SK-N-SH treated with all-trans-retinoic acid at 6 μM for 48 hours (cell line): ENCODE data around the gene QRICH2.

Experiments
- ARNTL ChIP-seq: fragments of 450-650 bp; formaldehyde crosslinking; IDR thresholded peaks from 2 replicates; pipeline ENCODE4 v1.5.0; 2020; ENCODE audit warnings: low read depth, mild to moderate bottlenecking, moderate library complexity, borderline replicate concordance
- BACH2 ChIP-seq: fragments of 250-450 bp; sonication (Bioruptor Pico); IDR thresholded peaks from 2 replicates; pipeline ENCODE4 v1.9.0; 2021; ENCODE audit warnings: mild to moderate bottlenecking, borderline replicate concordance
- CSDC2 ChIP-seq: fragments of 250-450 bp; sonication (Bioruptor Pico); IDR thresholded peaks from 2 replicates; pipeline ENCODE4 v1.5.0; 2020; ENCODE audit warnings: mild to moderate bottlenecking, moderate library complexity
- ESRRG ChIP-seq: fragments of 250-450 bp; sonication (Bioruptor Pico); IDR thresholded peaks from 2 replicates; pipeline ENCODE4 v1.6.1; 2021; ENCODE audit warnings: mild to moderate bottlenecking
- GLIS3 ChIP-seq: fragments of 250-450 bp; sonication (Bioruptor Pico); IDR thresholded peaks from 2 replicates; pipeline ENCODE4 v1.5.0; 2020; ENCODE audit warnings: mild to moderate bottlenecking, moderate library complexity
- PATZ1 ChIP-seq: fragments of 250-450 bp; sonication (Bioruptor Pico); IDR thresholded peaks from 2 replicates; pipeline ENCODE4 v1.8.0; 2020; ENCODE audit warnings: mild to moderate bottlenecking, moderate library complexity, borderline replicate concordance
- POU6F1 ChIP-seq: fragments of 250-450 bp; sonication (Bioruptor Pico); IDR thresholded peaks from 2 replicates; pipeline ENCODE4 v1.8.0; 2021; ENCODE audit warnings: low read depth, mild to moderate bottlenecking, moderate library complexity, borderline replicate concordance
- PPARA ChIP-seq: fragments of 250-450 bp; sonication (Bioruptor Pico); IDR thresholded peaks from 2 replicates; pipeline ENCODE4 v1.5.0; 2020; ENCODE audit warnings: mild to moderate bottlenecking, borderline replicate concordance
- ZFP3 ChIP-seq: fragments of 250-450 bp; sonication (Bioruptor Pico); IDR thresholded peaks from 2 replicates; pipeline ENCODE4 v1.5.0; 2020; ENCODE audit warnings: mild to moderate bottlenecking, moderate library complexity
- ZFP30 ChIP-seq: fragments of 450-650 bp; formaldehyde crosslinking; IDR thresholded peaks from 2 replicates; pipeline ENCODE4 v1.5.0; 2022; ENCODE audit warnings: mild to moderate bottlenecking, moderate library complexity
- TF ChIP-seq, protein P1 (sequence below): fragments of 250-450 bp; sonication (Bioruptor Pico); IDR thresholded peaks from 2 replicates; pipeline ENCODE4 v1.5.1; 2020; ENCODE audit warnings: low read depth, mild to moderate bottlenecking, moderate library complexity

DNA sequence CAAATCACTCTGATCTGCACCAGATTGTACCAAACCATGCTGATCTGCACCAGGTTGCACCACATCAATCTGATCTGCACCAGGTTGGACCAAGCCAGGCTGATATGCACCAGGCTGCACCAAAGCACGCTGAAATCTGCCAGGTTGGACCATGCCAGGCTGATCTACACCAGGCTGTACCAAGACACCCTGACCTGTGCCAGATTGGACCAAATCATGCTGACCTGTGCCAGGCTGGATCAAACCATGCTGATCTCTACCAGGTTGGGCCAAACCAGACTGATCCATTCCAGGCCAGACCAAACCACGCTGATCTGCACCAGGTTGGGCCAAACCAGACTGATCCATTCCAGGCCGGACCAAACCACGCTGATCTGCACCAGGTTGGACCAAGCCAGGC, 15.5 kb downstream of the QRICH2 start:
- TF ChIP-seq CSDC2 (CRISPR knock-in tag) (no peak), PATZ1 (CRISPR knock-in tag) (no peak), ARNTL (CRISPR knock-in tag) (no peak), BACH2 (CRISPR knock-in tag) (no peak), POU6F1 (no peak), GLIS3 (CRISPR knock-in tag) (no peak), PPARA (CRISPR knock-in tag) (no peak), ZFP30 (CRISPR knock-in tag) (no peak), ESRRG (CRISPR knock-in tag) (no peak), ZFP3 (CRISPR knock-in tag) (no peak)
- TF ChIP-seq, protein P1, sequence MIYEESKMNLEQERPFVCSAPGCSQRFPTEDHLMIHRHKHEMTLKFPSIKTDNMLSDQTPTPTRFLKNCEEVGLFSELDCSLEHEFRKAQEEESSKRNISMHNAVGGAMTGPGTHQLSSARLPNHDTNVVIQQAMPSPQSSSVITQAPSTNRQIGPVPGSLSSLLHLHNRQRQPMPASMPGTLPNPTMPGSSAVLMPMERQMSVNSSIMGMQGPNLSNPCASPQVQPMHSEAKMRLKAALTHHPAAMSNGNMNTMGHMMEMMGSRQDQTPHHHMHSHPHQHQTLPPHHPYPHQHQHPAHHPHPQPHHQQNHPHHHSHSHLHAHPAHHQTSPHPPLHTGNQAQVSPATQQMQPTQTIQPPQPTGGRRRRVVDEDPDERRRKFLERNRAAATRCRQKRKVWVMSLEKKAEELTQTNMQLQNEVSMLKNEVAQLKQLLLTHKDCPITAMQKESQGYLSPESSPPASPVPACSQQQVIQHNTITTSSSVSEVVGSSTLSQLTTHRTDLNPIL (CRISPR knock-in tag): no peak
